DOHH2 (cell line): Measurements from ENCODE around the gene TTC22.

ENCODE experiments used
- H3F3A ChIP-seq: fragments of 200-600 bp; sonication (generic), shearing (Covaris generic); 2 replicates; pipeline ENCODE4 v1.6.0; 2016; ENCODE audit warnings: antibody characterized with exemption, mild to moderate bottlenecking; ENCODE audit not compliant: control insufficient read depth, insufficient read depth
- H3K27ac ChIP-seq: fragments of 200-600 bp; sonication (generic); 2 replicates; pipeline ENCODE4 v1.5.1; 2014; ENCODE audit warnings: low read depth, mild to moderate bottlenecking, low read length, moderate library complexity
- H3K27me3 ChIP-seq: fragments of 200-600 bp; sonication (generic); 2 replicates; pipeline ENCODE4 v1.6.1; 2014; ENCODE audit warnings: mild to moderate bottlenecking, low read length, mixed read lengths; ENCODE audit not compliant: control insufficient read depth
- H3K36me3 ChIP-seq: fragments of 200-600 bp; sonication (generic); 2 replicates; pipeline ENCODE4 v1.6.1; 2014; ENCODE audit warnings: mild to moderate bottlenecking, low read length, moderate library complexity, mixed read lengths; ENCODE audit not compliant: control insufficient read depth
- H3K4me1 ChIP-seq: fragments of 200-600 bp; sonication (generic); 2 replicates; pipeline ENCODE4 v1.6.1; 2014; ENCODE audit warnings: mild to moderate bottlenecking, low read length, mixed read lengths; ENCODE audit not compliant: control insufficient read depth
- H3K4me2 ChIP-seq: fragments of 200-600 bp; sonication (generic); 2 replicates; pipeline ENCODE4 v1.6.0; 2014; ENCODE audit warnings: mild to moderate bottlenecking, low read length, moderate library complexity
- H3K4me3 ChIP-seq: fragments of 200-600 bp; sonication (generic); 2 replicates; pipeline ENCODE4 v1.5.1; 2014; ENCODE audit warnings: mild to moderate bottlenecking, low read length, mixed read lengths
- H3K79me2 ChIP-seq: fragments of 200-600 bp; sonication (generic); 2 replicates; pipeline ENCODE4 v1.6.1; 2014; ENCODE audit warnings: mild to moderate bottlenecking, low read length, mixed read lengths; ENCODE audit not compliant: control insufficient read depth
- H3K9me2 ChIP-seq: fragments of 200-600 bp; sonication (generic); replicated peaks from 2 replicates; pipeline ENCODE4 v1.6.1; 2014; ENCODE audit warnings: mild to moderate bottlenecking, low read length, mixed read lengths; ENCODE audit not compliant: control insufficient read depth
- H3K9me3 ChIP-seq: fragments of 200-600 bp; sonication (generic); 2 replicates; pipeline ENCODE4 v1.6.1; 2014; ENCODE audit warnings: antibody characterized with exemption, low read length, mixed read lengths; ENCODE audit not compliant: control insufficient read depth, insufficient read depth
- H4K20me1 ChIP-seq: fragments of 200-600 bp; sonication (generic); 2 replicates; pipeline ENCODE4 v1.6.0; 2014; ENCODE audit warnings: low read depth, mild to moderate bottlenecking, antibody characterized with exemption, low read length, moderate library complexity; ENCODE audit not compliant: control insufficient read depth, insufficient read depth
- EZH2phosphoT487 ChIP-seq: fragments of 200-600 bp; sonication (generic); IDR thresholded peaks from 2 replicates; pipeline ENCODE4 v1.6.1; 2017; ENCODE audit warnings: borderline replicate concordance, mild to moderate bottlenecking, antibody characterized with exemption, low read length, moderate library complexity, mixed read lengths
- TF ChIP-seq, protein P1 (sequence below): fragments of 200-600 bp; sonication (generic); IDR thresholded peaks from one replicate; pipeline ENCODE4 v1.5.1; 2014; ENCODE audit warnings: antibody characterized with exemption, mild to moderate bottlenecking, low read depth, low read length; ENCODE audit not compliant: poor library complexity, severe bottlenecking

Gene TTC22

DNA sequence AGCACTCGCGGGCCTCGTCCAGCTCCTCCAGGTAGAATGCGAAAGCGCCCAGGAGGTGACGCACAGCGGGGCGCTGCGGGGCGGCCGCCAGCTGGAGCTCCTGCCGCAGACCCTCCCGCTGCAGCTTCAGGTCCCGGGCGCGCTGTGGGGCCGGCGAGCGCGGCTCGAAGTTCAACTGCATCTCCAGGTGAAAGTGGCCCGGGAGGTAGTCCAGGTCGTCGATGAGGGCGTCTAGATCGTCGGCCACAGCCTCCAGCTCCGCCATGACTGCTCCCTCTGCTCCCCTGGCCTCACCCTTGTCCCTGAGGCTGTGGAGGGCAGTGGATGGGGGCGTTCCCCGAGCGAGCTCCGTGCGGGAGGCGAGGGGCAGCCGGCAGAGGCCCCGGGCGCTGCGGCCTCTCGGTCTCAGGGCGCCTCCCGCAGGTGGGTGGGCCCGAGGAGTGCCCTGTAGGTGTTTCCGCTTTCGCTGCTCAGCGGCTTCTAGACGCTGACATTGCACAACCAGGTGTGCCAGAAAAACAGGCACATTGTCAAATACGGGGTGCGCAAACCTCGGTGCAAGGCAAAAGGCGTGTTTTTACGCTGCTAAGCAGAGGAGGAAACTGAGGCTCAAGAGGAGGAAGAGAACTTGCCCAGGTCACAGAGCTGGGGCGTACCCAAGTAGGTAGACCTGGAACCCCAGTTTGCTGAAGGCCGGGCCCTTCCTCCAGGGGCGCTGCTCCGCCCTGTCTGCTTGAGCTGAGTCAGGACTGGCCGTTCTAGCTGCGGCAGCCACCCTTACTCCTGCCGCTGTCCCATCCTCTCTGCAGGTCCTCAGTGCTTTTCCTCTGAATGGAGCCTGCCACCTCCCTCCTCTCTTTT, at the start of gene TTC22:
TSS of gene TTC22 (minus strand) at position 425 of the 861 bp plus-strand sequence. CDS start at position 265, 160 bp downstream.
- Histone ChIP-seq H3K4me1 (peaks cover 5% of the 10 kb centered on the region), H3K27me3 (peaks cover 2% of the 10 kb centered on the region; the same call in 1 of the 2 replicates), H4K20me1 (no peaks in the 10 kb centered on the region; the same call in 1 of the 2 replicates), H3K27ac (no peak within 1 kb of the TSS), H3K4me2 (peak within 1 kb of the TSS; percentile 89), H3F3A (no peaks in the 10 kb centered on the region), H3K4me3 (peak within 1 kb of the TSS; percentile 65), H3K9me2 (no peaks in the 10 kb centered on the region), H3K79me2 (no peaks in the 10 kb centered on the region), H3K9me3 (no peaks in the 10 kb centered on the region), H3K36me3 (no peaks in the 10 kb centered on the region)
- TF ChIP-seq EZH2phosphoT487: no peak
- TF ChIP-seq, protein P1, sequence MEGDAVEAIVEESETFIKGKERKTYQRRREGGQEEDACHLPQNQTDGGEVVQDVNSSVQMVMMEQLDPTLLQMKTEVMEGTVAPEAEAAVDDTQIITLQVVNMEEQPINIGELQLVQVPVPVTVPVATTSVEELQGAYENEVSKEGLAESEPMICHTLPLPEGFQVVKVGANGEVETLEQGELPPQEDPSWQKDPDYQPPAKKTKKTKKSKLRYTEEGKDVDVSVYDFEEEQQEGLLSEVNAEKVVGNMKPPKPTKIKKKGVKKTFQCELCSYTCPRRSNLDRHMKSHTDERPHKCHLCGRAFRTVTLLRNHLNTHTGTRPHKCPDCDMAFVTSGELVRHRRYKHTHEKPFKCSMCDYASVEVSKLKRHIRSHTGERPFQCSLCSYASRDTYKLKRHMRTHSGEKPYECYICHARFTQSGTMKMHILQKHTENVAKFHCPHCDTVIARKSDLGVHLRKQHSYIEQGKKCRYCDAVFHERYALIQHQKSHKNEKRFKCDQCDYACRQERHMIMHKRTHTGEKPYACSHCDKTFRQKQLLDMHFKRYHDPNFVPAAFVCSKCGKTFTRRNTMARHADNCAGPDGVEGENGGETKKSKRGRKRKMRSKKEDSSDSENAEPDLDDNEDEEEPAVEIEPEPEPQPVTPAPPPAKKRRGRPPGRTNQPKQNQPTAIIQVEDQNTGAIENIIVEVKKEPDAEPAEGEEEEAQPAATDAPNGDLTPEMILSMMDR: peak; percentile 67

DNA sequence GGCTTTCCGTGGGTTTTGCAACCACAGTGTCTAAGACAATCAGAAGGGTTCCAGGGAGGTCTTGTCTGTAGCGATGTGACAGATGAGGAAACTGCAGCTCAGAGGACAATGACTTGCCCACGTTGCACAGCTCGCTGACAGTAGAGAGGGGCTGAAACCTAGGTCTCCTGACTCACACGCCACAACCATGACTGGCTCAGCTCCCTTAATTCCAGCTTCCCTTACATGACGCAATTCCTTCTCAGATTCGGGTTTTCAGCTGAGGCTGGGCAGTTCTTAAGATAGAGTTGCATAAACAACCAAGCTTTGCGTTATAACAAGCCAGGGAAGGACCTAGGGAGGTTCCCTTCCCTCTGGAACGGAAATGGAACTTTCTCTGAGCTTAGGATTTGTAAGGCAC, 49.6 kb upstream of the TTC22 start:
- no peak overlapping the region for H3K4me3 ChIP-seq
- H3K27ac ChIP-seq: no peak overlapping the region
- 0 out of 2 replicates have a peak, but pooled peaks cover 2% of the 10 kb centered on the region for H3F3A ChIP-seq
- TF ChIP-seq EZH2phosphoT487: no peak
- TF ChIP-seq, protein P1: no peak
- H3K9me2 ChIP-seq: no peaks in the 10 kb centered on the region
- no peak overlapping the region for H3K4me2 ChIP-seq
- no peaks in the 10 kb centered on the region for H3K9me3 ChIP-seq
- no peaks in the 10 kb centered on the region for H3K79me2 ChIP-seq
- H3K4me1 ChIP-seq: no peaks in the 10 kb centered on the region
- peaks cover 4% of the 10 kb centered on the region; the same call in 1 of the 2 replicates for H4K20me1 ChIP-seq
- H3K36me3 ChIP-seq: peaks cover 84% of the 10 kb centered on the region
- no peaks in the 10 kb centered on the region for H3K27me3 ChIP-seq

DNA sequence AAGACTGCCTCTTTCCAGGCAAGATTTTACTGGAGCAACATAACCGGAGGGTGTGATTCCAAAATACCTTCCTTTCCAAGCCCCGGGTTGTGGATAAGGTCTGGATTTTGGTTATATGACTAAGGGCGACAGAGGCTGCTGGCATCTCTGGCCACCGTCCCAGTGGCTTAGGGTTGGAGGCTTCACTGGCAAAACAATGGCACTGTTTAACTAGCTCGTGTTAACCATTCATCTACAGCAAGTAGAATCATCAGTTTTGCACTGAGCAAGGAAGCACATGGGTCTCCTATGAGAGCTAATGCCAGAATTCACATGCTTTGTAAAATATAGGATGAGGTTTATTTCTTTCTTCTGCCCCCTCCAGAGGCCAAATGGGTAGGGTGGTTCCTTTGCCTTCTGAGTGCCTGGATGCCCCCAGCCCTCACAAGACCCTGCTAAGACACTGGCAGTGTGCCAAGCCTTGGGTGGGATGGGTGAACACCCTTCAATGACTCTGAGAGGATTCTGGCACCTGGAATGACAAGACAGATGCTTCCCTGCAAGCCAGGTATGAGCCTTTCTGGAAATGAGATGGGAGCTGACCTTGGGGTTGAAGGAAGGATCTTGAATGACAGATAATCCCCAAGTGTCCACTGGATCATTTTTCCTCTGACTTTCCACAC, 49.1 kb upstream of the TTC22 start:
- Histone ChIP-seq H3K27me3 (no peaks in the 10 kb centered on the region), H3K4me1 (no peaks in the 10 kb centered on the region), H3K36me3 (peaks cover 79% of the 10 kb centered on the region), H4K20me1 (peaks cover 4% of the 10 kb centered on the region; the same call in 1 of the 2 replicates), H3K9me2 (no peaks in the 10 kb centered on the region), H3F3A (0 out of 2 replicates have a peak, but pooled peaks cover 2% of the 10 kb centered on the region), H3K9me3 (no peaks in the 10 kb centered on the region), H3K4me3 (no peak overlapping the region), H3K79me2 (no peaks in the 10 kb centered on the region), H3K27ac (no peak overlapping the region), H3K4me2 (no peak overlapping the region)
- no peak for TF ChIP-seq EZH2phosphoT487
- TF ChIP-seq, protein P1: no peak
